CD4-positive, alpha-beta T cell treated with Interleukin-15 for 4 hours (primary cell): ENCODE measurements around the gene TRAF3.
"Not testable (repeated sequence)": the region's sequence is repeated elsewhere in the genome, so short reads cannot be mapped to it uniquely, and the experiment has no call there.

Source experiments
- DNase-seq: peaks from one replicate; pipeline ENCODE4 v3.0.0-alpha.2; 2020; ENCODE audit warnings: low spot score

Gene TRAF3

DNA sequence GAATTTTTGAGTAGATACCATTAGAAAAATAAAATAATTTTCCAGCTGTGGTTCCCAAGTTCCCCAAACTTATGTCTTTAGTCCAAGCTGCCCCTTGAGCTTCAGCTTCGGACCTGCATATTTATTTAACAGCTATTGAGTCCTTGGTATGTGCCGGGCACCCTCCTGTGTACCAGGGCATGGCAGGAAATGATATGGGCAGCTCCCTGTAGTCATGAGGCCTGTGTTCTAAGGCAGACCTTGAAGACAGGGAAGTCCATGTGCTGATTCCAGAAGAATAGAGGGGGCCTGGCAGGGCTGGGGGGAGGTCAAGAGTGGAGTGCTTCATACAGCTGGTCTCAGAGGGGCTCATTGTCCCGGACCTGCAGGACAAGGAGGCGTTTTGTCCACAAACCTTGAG is 29.2 kb downstream of the TRAF3 start:
- DNase-seq, result no peak

DNA sequence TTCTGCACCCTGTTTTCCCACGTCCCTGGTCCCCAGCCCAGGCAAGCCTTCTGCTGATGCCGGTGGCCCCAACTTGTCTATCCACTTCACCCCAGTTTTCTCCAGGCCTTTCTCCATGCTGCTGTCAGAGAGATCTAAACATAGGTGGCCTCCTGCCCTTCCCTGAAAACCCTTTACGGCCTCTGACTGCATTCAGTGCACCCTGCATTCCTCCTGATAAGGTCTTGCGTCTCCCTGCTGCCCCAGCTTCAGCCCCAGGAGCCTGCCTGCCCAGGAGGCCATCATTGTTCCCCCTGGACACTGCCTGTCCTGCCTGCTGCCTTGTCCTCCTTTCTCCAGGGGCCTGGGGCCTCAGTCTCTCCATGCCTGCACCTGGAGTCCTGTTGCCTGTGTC is 29.8 kb downstream of the TRAF3 start:
- DNase-seq, result no peak

DNA sequence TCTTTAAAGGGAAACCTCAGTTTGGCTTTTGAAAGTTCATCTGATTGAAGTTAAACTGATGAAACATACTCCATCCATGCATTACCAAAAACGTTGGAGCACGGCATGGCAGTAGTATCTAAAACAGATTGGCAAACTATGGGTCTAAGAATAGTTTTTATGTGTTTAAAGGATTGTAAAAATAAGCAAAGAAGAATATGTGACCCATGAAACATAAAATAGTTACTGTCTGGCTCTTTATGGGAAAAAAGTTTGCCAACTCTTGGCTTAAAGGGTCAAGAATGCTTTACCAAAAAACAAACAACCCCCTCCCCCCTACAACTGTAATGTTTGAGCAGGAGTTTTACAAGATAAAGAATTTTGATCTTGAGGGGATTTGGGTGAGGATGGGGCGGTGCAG is 32.6 kb downstream of the TRAF3 start:
- DNase-seq, result no peak

DNA sequence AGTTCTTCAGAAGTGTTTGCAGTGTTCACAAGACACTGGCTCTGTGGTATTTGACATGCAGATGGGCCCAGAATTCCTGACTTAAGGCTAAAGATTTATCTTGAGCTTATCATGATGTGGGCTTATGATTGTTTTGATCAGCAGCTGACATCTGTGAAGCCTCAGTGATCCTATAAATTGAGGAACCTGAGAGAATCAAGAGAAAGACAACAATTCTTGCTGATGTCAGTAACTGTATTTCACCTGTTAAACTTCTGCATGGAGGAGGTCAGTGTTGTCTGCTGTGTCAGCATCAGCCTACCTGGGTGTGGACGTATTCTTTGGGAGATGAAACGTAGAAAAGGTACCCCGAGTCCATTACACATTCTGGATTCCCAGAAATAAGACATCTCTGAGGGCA is 33.3 kb downstream of the TRAF3 start:
- no peak for DNase-seq

DNA sequence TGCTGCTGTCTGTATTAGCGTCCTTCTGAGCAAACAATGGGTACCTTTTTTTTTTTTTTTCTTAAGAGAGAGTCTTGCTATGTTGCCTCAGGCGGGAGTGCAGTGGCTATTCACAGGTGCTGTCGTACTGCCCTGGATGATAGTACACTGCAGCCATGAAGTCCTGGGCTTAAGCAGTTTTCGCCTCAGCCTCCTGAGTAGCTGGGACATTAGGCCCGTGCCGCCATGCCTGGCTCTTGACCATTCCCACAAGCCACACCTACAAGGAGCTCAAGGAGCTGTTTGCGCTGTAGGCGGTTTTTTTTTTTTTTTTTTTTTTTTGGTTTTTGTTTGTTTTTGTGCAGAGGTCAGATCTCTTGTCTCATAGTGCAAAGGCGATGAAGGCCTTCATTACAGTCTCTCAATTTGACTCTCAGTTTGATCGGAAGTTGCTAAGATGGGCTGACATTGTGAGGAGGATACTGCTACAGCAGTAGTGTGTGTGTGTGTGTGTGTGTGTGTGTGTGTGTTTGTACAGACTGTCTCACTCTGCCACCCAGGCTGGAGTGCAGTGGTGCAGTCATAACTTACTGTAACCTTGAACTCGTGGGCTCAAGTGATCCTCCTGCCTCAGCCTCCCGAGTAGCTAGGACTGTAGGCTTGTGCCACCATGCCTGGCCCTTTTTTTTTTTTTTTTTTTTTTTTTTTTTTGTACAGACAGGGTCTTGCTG is 34.2 kb downstream of the TRAF3 start:
- DNase-seq, result no peak

DNA sequence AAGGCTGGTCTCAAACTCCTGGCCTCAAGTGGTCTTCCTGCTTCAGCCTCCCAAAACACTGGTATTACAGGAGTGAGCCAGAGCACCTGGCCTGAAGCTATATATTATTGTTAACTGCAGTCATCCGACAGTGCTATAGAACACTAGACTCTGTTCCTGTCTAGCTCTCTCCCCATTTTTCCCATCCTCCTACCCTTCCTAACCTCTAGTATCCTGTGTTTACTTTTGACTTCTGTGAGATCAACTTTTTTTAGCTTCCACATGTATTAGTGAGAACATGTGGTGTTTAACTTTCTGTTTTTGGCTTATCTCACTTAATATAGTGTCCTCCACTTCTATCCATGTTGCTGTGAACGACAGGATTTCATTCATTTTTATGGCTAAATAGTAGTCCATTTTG is 34.7 kb downstream of the TRAF3 start:
- DNase-seq, result no peak

DNA sequence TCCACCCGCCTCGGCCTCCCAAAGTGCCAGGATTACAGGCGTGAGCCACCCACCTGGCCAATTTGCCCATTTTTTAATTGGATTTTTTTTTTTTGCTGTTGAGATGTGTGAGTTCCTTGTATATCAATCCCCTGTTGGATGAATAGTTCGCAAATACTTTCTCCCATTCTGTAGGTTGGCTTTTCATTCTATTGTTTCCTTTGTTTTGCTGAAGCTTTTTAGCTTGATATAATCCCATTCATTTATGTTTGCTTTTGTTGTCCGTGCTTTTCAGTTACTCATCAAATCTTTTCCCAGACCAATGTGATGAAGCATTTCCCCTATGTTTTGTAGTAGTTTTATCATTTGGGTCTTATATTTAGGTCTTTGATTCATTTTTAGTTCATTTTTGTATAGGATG is 36.4 kb downstream of the TRAF3 start:
- DNase-seq, result no peak

DNA sequence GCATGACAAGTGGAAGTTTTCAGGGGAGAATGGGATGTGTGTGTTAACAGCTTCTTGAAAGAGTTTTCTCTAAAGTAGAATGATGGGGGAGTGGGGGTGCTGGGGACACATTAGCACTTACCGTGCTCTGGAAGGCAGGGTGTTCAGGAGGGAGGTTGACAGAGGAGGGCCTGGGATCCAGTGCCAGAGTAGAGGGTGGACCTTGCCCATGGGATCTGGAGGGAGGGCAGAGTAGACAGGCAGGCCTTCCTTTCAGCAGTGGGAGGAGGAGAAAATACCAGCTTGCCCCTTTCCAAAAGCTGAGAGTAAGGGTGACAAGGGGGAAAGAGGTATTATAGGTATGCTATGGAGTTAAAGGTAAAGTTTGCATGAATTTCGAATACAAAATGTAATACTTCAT is 40.1 kb downstream of the TRAF3 start:
- no peak for DNase-seq

DNA sequence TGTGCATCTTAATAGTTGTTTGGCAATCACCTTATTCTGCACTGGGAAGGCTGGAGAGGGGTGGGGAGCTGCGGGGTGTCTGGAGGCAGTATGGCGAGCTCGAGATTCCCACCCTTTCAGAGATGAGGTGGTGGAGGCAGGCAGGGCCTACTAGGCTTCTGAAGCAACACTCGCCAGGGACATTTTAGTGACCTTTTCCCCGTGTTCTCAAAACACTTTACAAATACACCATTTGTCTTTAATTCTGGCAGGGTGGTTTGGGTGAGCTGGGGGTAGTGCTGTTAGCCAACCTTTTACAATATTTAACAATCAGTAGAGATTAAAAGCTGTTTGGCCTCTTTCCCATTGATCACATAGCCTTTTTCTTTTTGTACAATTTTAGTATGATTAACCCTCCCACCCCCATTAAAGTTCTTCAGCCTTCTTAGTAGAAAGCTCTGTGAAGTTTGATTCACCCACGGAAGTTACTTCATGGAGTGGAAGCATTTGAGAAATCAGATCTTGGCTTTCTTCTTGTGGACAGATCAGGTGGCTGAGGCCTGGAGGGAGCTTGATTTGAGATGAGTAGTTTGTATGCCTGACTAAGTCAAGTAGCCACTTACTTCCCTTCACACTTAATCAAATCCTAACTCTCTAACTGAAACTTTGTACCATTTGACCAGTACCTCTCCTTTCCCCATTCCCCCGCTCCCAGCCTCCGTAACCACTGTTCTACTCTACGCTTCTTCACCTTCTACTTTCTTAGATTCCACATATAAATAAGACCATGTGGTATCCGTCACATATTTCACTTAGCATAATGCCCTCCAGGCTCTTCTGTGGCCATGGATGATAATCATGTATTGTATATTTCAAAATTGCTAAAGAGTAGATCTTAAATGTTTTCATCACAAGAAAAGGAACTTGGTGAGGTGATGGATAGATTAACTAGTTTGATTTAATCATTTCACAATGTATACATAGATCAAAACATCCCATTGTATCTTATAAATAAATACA is 41.0 kb downstream of the TRAF3 start:
- no peak for DNase-seq

DNA sequence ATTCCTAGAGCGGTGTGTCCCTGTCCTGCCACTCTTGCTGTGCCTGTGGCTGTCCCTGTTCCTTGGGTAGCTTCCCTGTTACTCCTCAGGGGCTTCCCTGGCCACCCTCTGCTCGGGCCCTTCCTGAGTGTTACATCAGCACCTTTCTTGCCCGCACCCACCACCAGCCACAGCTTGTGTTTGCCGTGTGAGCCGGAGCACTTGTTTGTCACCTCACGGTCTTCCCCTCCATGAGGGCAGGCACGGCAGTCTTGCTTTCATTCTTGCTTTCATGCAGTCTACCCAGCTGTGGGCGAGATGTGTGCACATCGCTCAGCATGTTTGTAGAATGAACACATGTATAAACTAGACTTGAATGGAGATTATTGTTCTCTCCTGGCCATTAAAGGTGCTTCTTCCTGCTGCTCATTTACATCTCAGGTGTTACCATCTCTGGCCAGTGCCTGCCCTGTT is 42.0 kb downstream of the TRAF3 start:
- DNase-seq, result peak; percentile 51

DNA sequence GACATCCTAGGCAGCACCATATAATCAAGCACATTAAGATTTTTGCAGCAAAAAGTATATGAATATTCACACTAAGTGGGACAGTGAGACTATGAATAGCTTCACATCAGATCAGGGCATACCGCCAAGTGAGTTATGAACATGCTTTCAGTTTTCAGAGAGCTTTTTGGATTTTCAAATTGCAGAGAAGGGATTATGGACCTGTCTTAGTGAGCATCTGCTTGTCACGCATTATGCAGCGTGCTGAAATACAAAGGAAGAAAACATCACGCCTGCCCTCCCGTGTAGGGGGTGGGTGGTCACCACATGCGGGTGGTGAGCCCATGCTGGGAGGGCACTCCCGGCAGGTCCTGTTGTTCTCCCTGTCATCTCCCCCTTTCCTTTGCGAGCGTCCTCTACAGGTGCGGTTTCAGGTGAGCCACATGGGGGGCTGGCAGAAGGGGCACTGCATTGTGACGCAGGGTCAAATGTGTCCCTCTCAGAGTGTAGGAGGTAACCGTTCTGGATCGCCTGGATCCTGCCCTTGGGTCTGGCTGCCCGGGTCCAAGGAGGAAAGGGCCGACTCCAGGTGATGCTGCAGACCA is 42.6 kb downstream of the TRAF3 start:
- no peak for DNase-seq

DNA sequence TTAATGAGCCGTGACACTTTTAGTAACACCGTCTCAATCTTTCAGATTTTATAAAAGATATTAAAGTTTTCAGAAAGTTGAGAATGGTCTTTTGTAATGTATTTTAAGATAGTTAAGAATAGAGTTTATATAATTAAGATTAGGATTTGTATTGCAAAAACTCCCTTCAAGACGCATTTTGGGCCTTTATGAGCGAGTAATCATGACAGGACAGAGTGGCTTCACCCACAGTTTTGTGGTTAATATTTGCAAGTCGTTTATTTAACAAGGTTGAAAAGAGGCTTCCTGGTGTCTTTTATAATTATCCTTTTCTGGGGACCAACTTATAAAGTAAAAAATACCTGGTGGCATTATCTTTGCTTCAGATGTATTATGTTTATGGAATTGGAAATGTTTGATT is 44.0 kb downstream of the TRAF3 start:
- no peak for DNase-seq

DNA sequence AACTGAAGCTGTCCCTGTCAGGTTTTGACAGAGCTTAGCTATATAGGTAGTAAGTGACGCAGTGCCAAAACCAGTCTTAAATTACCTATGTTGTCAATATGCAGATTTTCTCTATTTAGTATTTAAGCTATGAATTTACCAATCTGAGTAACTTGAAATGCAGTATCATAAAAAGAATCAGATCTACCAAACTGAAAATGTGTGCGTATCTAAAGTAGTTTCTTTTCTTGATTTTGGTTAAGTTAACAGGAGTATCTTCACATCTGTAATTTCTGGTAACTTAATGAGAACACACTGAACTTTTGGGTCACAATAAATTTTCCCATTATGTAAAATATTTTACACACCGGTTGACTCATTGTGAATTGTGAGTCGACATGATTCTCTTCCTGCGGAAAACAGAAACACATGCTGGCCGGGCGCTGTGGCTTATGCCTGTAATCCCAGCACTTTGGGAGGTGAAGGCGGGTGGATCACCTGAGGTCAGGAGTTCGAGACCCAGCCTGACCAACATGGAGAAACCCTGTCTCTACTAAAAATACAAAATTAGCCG is 45.1 kb downstream of the TRAF3 start:
- DNase-seq, result no peak

DNA sequence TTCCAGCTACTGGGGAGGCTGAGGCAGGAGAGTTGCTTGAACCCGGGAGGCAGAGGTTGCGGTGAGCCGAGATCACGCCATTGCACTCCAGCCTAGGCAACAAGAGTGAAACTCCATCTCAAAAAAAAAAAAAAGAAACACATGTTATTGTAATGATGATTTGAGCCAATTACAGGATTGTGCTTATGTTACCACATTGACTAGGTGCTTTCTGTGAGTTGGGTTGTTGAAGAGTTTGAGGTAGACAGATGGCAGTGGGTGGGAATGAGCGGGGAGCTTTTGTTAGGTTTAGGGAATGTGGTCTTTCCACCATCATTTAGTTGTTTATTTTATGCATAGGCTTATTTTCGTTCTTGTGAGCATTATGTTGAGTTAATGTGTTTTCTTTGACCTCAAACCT is 45.6 kb downstream of the TRAF3 start:
- DNase-seq, result not testable (repeated sequence)

DNA sequence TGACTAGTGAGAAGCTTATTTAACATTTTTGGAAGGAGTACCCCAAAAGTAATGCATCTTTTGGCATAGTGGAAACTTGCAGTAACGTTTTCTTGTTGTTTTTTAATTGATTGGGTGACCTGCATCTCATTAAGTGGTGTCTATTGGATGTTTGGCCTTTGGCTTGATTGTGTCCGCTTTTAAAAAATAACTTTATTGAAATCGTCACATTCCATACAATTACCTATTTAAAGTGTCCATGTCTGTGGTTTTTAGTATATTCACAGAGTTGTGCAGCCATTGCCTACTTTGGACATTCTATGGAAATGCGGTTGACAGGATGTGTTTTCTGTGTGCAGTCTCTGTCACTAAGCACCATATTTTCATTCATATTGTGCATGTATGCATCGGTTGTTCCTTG is 46.3 kb downstream of the TRAF3 start:
- no peak for DNase-seq

DNA sequence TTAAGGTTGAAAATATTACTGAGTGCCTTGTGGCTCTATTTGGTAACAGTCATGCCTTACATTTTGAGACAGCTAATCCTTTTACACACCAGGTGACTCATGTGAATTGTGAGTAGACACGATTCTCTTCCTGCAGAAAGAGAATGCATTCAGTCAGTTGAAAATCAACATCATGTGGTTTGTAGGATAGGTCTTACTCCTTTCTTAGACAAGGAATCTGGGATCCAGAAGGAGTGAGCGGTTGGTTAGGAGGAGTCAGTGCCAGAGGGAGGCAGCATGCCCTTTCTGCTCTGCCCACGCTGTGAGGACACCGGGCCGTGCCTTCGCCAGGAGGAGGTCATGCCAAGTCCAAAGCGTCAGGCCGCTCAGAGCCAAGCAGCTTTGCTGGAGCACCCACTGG is 47.6 kb downstream of the TRAF3 start:
- DNase-seq, result no peak

DNA sequence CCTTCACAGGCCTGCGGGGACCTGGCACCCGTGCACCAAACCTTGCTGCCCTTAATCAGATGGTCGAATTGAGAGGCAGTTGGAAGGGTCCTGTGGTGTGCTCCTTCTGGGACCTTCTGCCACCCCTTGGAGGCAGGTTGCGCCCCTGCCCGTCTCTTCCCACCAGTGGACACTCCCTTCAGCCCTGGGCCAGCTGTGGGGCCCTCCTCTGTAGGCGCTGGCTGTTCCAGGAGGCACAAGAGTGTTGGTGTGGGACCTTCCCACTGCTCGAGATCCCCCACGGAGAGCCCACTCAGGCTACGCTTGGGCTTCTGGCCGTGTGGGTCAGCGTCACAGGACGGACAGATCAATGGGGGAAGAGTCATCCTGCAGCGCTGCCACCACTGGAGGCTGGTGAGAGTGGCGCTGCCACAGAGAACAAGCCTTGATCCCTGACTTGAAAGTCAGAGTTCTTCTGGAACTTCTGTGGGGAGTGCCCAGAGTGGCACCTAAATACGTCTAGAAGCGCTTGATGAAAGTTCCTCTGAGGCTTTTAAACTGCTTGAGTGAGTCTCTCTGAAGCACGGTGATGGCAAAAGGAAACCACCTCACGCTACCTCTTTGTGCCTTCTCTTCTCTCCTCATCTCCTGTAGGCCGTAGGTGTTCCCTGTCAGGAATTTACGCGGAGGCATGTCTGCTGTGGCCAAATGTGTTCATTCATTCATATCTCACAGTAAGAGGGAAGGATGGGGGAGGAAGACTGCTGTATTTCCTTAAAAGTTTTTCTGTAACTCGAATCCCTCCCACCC is 48.3 kb downstream of the TRAF3 start:
- DNase-seq, result no peak

DNA sequence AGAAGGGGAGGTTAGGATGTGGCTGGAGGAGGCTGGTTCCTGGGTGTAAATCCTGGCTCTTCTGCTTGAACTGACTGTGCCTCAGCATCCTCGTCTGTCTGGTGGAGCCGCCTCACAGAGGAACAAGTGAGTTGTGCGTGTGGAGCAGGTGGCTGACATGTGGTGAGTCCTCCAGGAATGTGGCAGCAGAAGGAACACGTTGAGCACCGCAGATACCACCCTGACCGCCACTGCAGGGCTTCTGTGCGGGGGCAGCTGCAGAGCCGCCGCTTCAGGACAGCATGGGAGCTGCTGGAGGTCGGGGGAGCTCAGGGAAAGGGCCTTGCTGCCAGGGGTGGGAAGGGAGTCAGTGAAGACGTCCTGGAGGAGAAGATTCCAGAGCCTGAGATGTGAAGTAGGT is 48.9 kb downstream of the TRAF3 start:
- DNase-seq, result no peak

DNA sequence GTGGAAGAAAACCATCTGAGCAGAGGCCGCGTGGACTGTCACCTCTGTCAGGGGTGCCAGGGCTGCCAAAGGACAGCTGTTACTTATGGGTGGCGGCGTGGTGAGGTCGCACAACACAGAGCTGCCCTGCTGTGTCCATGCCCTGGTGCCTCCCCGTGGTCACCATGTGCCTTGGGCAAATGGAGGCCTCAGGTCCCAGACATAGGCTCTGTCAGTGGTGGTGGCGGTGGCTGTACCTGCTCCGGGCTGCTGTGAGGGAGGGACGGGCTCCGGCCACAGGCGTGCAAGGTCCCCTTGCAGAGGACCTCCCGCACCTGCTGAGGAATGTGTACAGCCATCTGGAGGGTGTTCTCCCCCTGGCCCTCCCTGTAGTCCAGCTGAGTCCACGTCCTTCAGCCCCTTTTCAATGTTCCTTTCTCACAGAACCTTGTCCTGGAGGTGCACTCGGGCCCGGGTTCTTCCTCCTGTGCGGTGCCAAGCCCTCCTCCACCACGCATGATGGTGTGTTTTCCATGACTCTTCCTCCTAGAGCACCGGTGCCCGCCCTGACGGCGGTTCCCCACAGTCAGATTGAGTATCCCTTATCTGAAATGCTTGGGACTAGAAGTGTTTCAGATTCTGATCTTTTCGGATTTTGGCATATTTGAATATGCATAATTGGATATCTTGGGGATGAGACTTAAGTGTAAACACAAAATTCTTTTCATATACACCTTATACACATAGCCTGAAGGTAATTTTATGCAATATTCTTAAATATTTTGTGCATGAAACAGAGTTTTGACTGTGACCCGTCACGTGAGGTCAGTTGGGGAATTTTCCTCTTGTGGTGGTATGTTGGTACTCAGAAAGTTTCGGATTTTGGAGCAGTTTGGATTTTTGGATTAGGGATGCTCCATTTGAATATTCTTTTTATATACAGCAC is 49.8 kb downstream of the TRAF3 start:
- DNase-seq, result no peak

DNA sequence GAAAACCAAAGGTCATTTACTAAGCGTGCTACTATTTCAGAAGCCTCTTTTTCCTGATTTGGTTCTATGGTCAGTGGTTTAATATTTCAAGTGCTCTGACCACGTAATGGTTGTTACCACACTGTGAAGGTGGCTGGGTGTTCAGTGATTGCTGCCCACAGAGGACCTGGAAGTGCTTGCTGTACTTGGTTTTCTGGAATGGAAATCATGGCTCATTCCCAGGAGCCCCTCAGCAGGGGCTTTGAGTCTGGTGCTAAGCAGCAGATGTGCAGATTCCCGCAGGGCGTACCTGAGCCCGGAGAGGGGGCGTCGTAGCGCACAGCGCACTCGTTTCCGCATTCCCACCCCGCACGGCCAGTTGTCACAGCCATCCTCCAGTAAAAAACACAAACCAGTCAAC is 50.5 kb downstream of the TRAF3 start:
- DNase-seq, result no peak

DNA sequence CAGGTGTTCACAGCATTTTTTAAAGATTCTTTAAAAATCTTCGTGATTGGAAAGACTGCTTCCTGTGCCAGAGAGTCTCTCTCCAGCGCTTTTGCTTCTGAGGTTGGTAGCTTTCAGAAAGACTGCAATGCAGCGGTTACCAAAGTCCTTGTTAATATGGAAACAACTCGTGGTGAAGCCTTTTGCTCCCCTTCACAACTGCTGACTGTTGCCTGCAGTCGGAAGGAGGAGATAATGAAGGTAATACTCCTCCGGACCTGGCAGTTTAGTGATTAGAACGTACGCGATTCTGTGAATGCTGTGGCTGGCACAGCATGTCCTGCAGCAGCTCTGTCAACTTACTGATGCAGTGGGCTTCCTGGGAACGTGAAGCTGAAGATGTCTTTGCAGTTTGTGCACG is 50.9 kb downstream of the TRAF3 start:
- DNase-seq, result no peak
